Occipital lobe (tissue), 2 donors: Measurements from ENCODE around the gene ATP8A1. TPM values are rescaled to one million over a fixed set of nuclear protein-coding genes. Genes with fewer than 3 reads are reported as not detected.

Experiments
- DNase-seq: peaks from one replicate; lab custom pipeline; 2025; lab: John Stamatoyannopoulos, UW
- total RNA-seq: library from RNA; depleted of rRNA; stranded (reverse); fragments of >200 nt; gene quantifications from one replicate; pipeline ENCODE4 v1.2.3, GENCODE V29; 2014

Gene ATP8A1
- total RNA-seq, 1 donor from 2014 or later: 239 TPM

GRCh38 chr4:42649870-42650269, 7.0 kb downstream of the ATP8A1 start:
- DNase-seq: no peak

GRCh38 chr4:42646999-42647541, 9.8 kb downstream of the ATP8A1 start:
- DNase-seq: no peak

GRCh38 chr4:42646013-42646784, 10.7 kb downstream of the ATP8A1 start:
- no peak for DNase-seq

GRCh38 chr4:42644897-42645296, 12.0 kb downstream of the ATP8A1 start:
- no peak for DNase-seq

GRCh38 chr4:42643685-42644084, 13.2 kb downstream of the ATP8A1 start:
- DNase-seq: no peak

GRCh38 chr4:42642845-42643615, 13.9 kb downstream of the ATP8A1 start:
- no peak for DNase-seq

GRCh38 chr4:42642101-42642797, 14.7 kb downstream of the ATP8A1 start:
- DNase-seq: no peak

GRCh38 chr4:42641656-42642055, 15.2 kb downstream of the ATP8A1 start:
- no peak for DNase-seq

- no peak for DNase-seq
These were observed 15.7 kb downstream of the ATP8A1 start for GRCh38 chr4:42641161-42641560.

GRCh38 chr4:42640613-42641012, 16.3 kb downstream of the ATP8A1 start:
- DNase-seq: no peak

- no peak for DNase-seq
These were observed 17.9 kb downstream of the ATP8A1 start for GRCh38 chr4:42638993-42639392.

- DNase-seq: no peak
These were observed 18.6 kb downstream of the ATP8A1 start for GRCh38 chr4:42638321-42638720.

GRCh38 chr4:42637867-42638266, 19.0 kb downstream of the ATP8A1 start:
- DNase-seq: no peak

- no peak for DNase-seq
These were observed 19.8 kb downstream of the ATP8A1 start for GRCh38 chr4:42637104-42637503.

GRCh38 chr4:42636645-42636949, 20.3 kb downstream of the ATP8A1 start:
- DNase-seq: no peak

- no peak for DNase-seq
These were observed 23.1 kb downstream of the ATP8A1 start for GRCh38 chr4:42633605-42634388.

GRCh38 chr4:42632653-42633382, 24.1 kb downstream of the ATP8A1 start:
- no peak for DNase-seq

GRCh38 chr4:42630908-42631307, 26.0 kb downstream of the ATP8A1 start:
- no peak for DNase-seq

GRCh38 chr4:42628740-42629139, 28.2 kb downstream of the ATP8A1 start:
- no peak for DNase-seq

- DNase-seq: no peak
These were observed 28.8 kb downstream of the ATP8A1 start for GRCh38 chr4:42627885-42628646.
